SK-N-SH (cell line): ENCODE data around the gene CBX6. TPM values are rescaled to one million over a fixed set of nuclear protein-coding genes. Genes with fewer than 3 reads are reported as not detected.

ENCODE experiments used
- CTCF ChIA-PET: fragments of 300-600, 350-600 bp; formaldehyde crosslinking; extraction: SDS; loops from one replicate; lab custom pipeline; 2021; lab: Yijun Ruan, JAX
- POLR2A ChIA-PET: fragments of 350-600 bp; sonication (Branson Sonifier 250); formaldehyde crosslinking; extraction: SDS; loops from one replicate; lab custom pipeline; 2020; ENCODE audit warnings: antibody characterized with exemption, inconsistent platforms; lab: Yijun Ruan, JAX
- DNase-seq: peaks from one replicate; pipeline ENCODE4 v3.0.0; 2012
- H2AFZ ChIP-seq: fragments of 200-600 bp; sonication (generic); 2 replicates; pipeline ENCODE4 v1.8.1; 2016; ENCODE audit warnings: antibody characterized with exemption, mild to moderate bottlenecking, low read depth
- H3F3A ChIP-seq: fragments of 200-600 bp; sonication (generic); replicated peaks from 2 replicates; pipeline ENCODE3; 2016; ENCODE audit warnings: antibody characterized with exemption, mild to moderate bottlenecking; ENCODE audit not compliant: insufficient read depth
- H3K27ac ChIP-seq, 2 experiments: fragments of 200-500 bp in 1 of 2; fragments of 200-600 bp in 1 of 2; sonication (Bioruptor generic) in 1 of 2; sonication (generic), shearing (Covaris generic) in 1 of 2; 2 replicates each; pipeline versions ENCODE4 v1.5.1 to v1.6.1; 2014 to 2016; ENCODE audit warnings: low read depth in 2 of 2, inconsistent platforms in 1 of 2, low read length in 1 of 2, mild to moderate bottlenecking in 1 of 2, mixed read lengths in 1 of 2
- H3K27me3 ChIP-seq: fragments of 200-600 bp; sonication (generic), shearing (Covaris generic); 2 replicates; pipeline ENCODE4 v1.6.1; 2016; ENCODE audit warnings: mixed run types; ENCODE audit not compliant: insufficient read depth
- H3K36me3 ChIP-seq, 2 experiments: fragments of 200-500 bp in 1 of 2; fragments of 200-600 bp in 1 of 2; sonication (Bioruptor generic) in 1 of 2; sonication (generic) in 1 of 2; replicated peaks in 1 of 2; 2 replicates each; pipeline versions ENCODE3 to v1.5.1; 2014 to 2016; ENCODE audit warnings: low read length in 1 of 2, mild to moderate bottlenecking in 1 of 2; ENCODE audit not compliant: insufficient read depth in 2 of 2, control insufficient read depth in 1 of 2
- H3K4me1 ChIP-seq, 2 experiments: fragments of 200-500 bp in 1 of 2; fragments of 200-600 bp in 1 of 2; sonication (Bioruptor generic) in 1 of 2; sonication (generic), shearing (Covaris generic) in 1 of 2; 2 replicates each; pipeline versions ENCODE4 v1.5.1 to v1.6.1; 2014 to 2016; ENCODE audit warnings: low read depth in 1 of 2, low read length in 1 of 2, mixed run types in 1 of 2; ENCODE audit not compliant: insufficient read depth in 2 of 2, control insufficient read depth in 1 of 2
- H3K4me2 ChIP-seq: fragments of 200-600 bp; sonication (generic), shearing (Covaris generic); 2 replicates; pipeline ENCODE4 v1.6.1; 2017; ENCODE audit warnings: mixed run types
- H3K4me3 ChIP-seq, 2 experiments: fragments of 200-500 bp in 1 of 2; fragments of 200-600 bp in 1 of 2; sonication (Bioruptor generic) in 1 of 2; sonication (generic), shearing (Covaris generic) in 1 of 2; 2 replicates each; pipeline versions ENCODE4 v1.5.1 to v1.8.1; 2014 to 2016; ENCODE audit warnings: low read depth in 2 of 2, inconsistent platforms in 1 of 2, low read length in 1 of 2, mild to moderate bottlenecking in 1 of 2, mixed read lengths in 1 of 2, moderate library complexity in 1 of 2
- H3K79me2 ChIP-seq: fragments of 200-600 bp; sonication (generic); 2 replicates; pipeline ENCODE4 v1.8.1; 2017; ENCODE audit warnings: mild to moderate bottlenecking; ENCODE audit not compliant: insufficient read depth
- H3K9ac ChIP-seq: fragments of 200-600 bp; sonication (generic); 2 replicates; pipeline ENCODE4 v1.6.1; 2017; ENCODE audit warnings: mixed run types
- H3K9me2 ChIP-seq: fragments of 200-600 bp; sonication (generic); 2 replicates; pipeline ENCODE4 v1.6.1; 2017; ENCODE audit warnings: mixed run types
- H3K9me3 ChIP-seq: fragments of 200-600 bp; sonication (generic); 2 replicates; pipeline ENCODE4 v1.6.1; 2017; ENCODE audit warnings: mixed run types, mild to moderate bottlenecking, moderate library complexity
- H4K20me1 ChIP-seq: fragments of 200-600 bp; sonication (generic); 2 replicates; pipeline ENCODE4 v1.6.1; 2017; ENCODE audit warnings: mild to moderate bottlenecking, mixed run types; ENCODE audit not compliant: insufficient read depth
- EP300 ChIP-seq, 2 experiments: IDR thresholded peaks; 2 replicates each; pipeline versions ENCODE4 v1.4.0 to v1.6.1; 2012; ENCODE audit warnings: borderline replicate concordance in 1 of 2, low read depth in 1 of 2, low read length in 1 of 2
- FOXJ3 ChIP-seq: sonication (generic); formaldehyde crosslinking; IDR thresholded peaks from 2 replicates; pipeline ENCODE4 v1.5.1; 2020; ENCODE audit warnings: mild to moderate bottlenecking, missing genetic modification reagents
- GABPA ChIP-seq: IDR thresholded peaks from 2 replicates; pipeline ENCODE4 v1.4.0; 2012; ENCODE audit warnings: low read depth, mild to moderate bottlenecking
- GATA2 ChIP-seq: sonication (generic); formaldehyde crosslinking; IDR thresholded peaks from 2 replicates; pipeline ENCODE4 v1.5.0; 2020; ENCODE audit warnings: mild to moderate bottlenecking, missing genetic modification reagents
- JUND ChIP-seq: IDR thresholded peaks from 2 replicates; pipeline ENCODE4 v1.4.0; 2012
- MXI1 ChIP-seq: IDR thresholded peaks from 2 replicates; pipeline ENCODE4 v1.6.1; 2012; ENCODE audit warnings: mild to moderate bottlenecking, low read depth, low read length, improper control_type of control experiment
- NFIC ChIP-seq: IDR thresholded peaks from 2 replicates; pipeline ENCODE4 v1.4.0; 2012; ENCODE audit warnings: borderline replicate concordance
- POLR2AphosphoS5 ChIP-seq: IDR thresholded peaks from 2 replicates; pipeline ENCODE4 v1.6.1; 2012; ENCODE audit warnings: low read depth, low read length
- RCOR1 ChIP-seq: fragments of 150-350 bp; IDR thresholded peaks from 2 replicates; pipeline ENCODE4 v1.6.1; 2017; ENCODE audit warnings: antibody characterized with exemption, low read length
- RFX5 ChIP-seq: IDR thresholded peaks from 2 replicates; pipeline ENCODE4 v1.6.1; 2012; ENCODE audit warnings: mild to moderate bottlenecking, improper control_type of control experiment, low read length
- RXRA ChIP-seq: IDR thresholded peaks from 2 replicates; pipeline ENCODE4 v1.4.0; 2012; ENCODE audit warnings: low read depth, mild to moderate bottlenecking, borderline replicate concordance
- SMC3 ChIP-seq: IDR thresholded peaks from 2 replicates; pipeline ENCODE4 v1.6.1; 2012; ENCODE audit warnings: low read depth, low read length, improper control_type of control experiment
- TCF12 ChIP-seq: IDR thresholded peaks from 2 replicates; pipeline ENCODE4 v1.4.0; 2012
- TEAD4 ChIP-seq: IDR thresholded peaks from 2 replicates; pipeline ENCODE4 v1.4.0; 2012; ENCODE audit warnings: mild to moderate bottlenecking, borderline replicate concordance; ENCODE audit not compliant: insufficient read depth
- WGBS: methylation state at CpG from one replicate; pipeline ENCODE4 v1.1.6; 2017; ENCODE audit warnings: low lambda C conversion rate; 5-methylcytosine and 5-hydroxymethylcytosine counted together
- polyA plus RNA-seq, 3 experiments: library from polyadenylated mRNA; depleted of rRNA; stranded (reverse); fragments of >200 nt; gene quantifications; 2 replicates each; pipeline ENCODE4 v1.2.3, GENCODE V29; 2012
- TF ChIP-seq, protein P1 (sequence below): fragments of 150-350 bp; IDR thresholded peaks from 2 replicates; pipeline ENCODE4 v1.6.1; 2017; ENCODE audit warnings: antibody characterized with exemption, low read length, low read depth, borderline replicate concordance
- TF ChIP-seq, protein P2 (sequence below): fragments of 150-350 bp; IDR thresholded peaks from 2 replicates; pipeline ENCODE4 v1.6.1; 2016; ENCODE audit warnings: mild to moderate bottlenecking, low read depth, low read length
- TF ChIP-seq, protein P3 (sequence below): IDR thresholded peaks from 2 replicates; pipeline ENCODE4; 2012
- TF ChIP-seq, protein P4 (sequence below): IDR thresholded peaks from 2 replicates; pipeline ENCODE4 v1.4.0; 2012; ENCODE audit warnings: low read depth, borderline replicate concordance

CBX6 gene
- polyA plus RNA-seq, 1 of the 3 experiments (the other 2 are of a cell fraction): 5.4 TPM

DNA sequence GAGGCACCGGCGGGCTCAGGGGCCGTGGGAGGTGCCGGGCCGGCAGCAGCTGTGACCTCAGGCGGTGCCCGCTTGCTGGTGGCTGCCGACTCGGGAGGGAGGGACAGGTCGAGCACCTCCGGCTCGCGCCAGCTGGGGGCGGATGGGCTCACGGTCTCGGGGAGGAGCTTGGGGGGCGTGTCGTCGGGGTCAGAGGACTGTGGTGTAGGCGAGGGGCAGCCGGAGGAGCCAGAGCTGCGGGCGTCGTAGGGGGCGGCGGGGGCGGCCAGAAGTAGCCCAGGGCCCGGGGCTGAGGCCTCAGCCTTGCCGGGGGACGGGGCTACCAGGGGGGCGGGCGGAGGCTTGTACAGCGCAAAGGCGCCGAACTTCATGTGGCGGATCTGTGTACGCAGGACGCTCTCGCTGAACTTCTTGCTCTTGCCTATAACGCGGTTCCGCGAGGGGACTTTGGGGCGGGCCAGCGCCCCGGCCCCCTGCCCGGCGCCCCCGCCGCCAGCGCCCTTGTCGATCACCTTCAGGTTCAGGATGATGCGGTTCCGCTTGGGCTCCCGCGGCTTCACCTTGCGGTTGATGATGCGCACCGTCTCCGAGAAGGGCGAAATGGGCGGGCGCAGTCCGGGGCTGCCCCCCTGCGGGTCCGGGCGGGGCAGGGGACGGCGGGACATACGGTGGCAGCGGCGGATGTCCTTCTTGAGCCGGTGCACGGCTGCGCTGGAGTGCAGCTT, 5.5 kb downstream of the CBX6 start (continued):
- TF ChIP-seq RFX5: no peak
- no peak for TF ChIP-seq NFIC

DNA sequence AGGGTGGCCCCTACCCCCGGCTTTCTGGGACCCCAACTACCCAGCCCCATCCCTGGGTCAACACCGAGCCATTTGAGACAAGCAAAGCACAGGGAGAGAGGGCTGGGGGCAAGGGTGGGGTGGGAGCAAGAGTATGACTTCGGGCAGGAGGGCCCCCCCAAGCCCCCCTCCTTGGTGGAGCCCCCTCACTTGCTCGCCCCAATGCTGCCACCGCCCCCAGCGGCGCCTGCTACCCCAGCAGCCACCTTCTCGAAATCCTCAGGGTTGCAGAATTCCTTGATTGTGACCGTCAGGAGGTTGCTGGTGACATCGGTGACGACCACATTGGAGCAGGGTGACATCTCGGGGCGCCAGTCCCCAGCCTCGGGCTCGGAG, 6.0 kb downstream of the CBX6 start:
- no peak overlapping the region for H3K27ac ChIP-seq
- H3K4me1 ChIP-seq: peaks cover 0 to 3% of the 10 kb centered on the region in 2 experiments; a peak in 1 of 4 replicates
- no peaks in the 10 kb centered on the region for H3K9me2 ChIP-seq
- peaks cover 0 to 10% of the 10 kb centered on the region in 2 experiments for H3K36me3 ChIP-seq
- DNase-seq: no peak
- H3F3A ChIP-seq: peaks cover 5% of the 10 kb centered on the region
- no peaks in the 10 kb centered on the region for H3K9me3 ChIP-seq
- no peak overlapping the region for H2AFZ ChIP-seq
- POLR2A ChIA-PET: no interaction called here
- H3K27me3 ChIP-seq: no peaks in the 10 kb centered on the region
- no CpG with 5 or more reads among the region's 15 CpGs for WGBS
- TF ChIP-seq EP300 (IDR thresholded peaks at IDR 0.05; ENCODE audit: borderline replicate concordance in 1 of 2, low read depth in 1 of 2, low read length in 1 of 2) (no peak), GABPA (no peak), GATA2 (CRISPR knock-in tag) (no peak), RXRA (no peak), FOXJ3 (CRISPR knock-in tag) (no peak)
- TF ChIP-seq, protein P1, sequence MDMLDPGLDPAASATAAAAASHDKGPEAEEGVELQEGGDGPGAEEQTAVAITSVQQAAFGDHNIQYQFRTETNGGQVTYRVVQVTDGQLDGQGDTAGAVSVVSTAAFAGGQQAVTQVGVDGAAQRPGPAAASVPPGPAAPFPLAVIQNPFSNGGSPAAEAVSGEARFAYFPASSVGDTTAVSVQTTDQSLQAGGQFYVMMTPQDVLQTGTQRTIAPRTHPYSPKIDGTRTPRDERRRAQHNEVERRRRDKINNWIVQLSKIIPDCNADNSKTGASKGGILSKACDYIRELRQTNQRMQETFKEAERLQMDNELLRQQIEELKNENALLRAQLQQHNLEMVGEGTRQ: no peak
- TF ChIP-seq, protein P2, sequence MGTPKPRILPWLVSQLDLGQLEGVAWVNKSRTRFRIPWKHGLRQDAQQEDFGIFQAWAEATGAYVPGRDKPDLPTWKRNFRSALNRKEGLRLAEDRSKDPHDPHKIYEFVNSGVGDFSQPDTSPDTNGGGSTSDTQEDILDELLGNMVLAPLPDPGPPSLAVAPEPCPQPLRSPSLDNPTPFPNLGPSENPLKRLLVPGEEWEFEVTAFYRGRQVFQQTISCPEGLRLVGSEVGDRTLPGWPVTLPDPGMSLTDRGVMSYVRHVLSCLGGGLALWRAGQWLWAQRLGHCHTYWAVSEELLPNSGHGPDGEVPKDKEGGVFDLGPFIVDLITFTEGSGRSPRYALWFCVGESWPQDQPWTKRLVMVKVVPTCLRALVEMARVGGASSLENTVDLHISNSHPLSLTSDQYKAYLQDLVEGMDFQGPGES: no peak
- TF ChIP-seq, all 33 proteins: peak for 0
- no peak overlapping the region for H3K4me2 ChIP-seq
- H3K4me3 ChIP-seq: no peak overlapping the region
- no peak overlapping the region for H3K9ac ChIP-seq
- CTCF ChIA-PET: no interaction called here
- H3K79me2 ChIP-seq: no peaks in the 10 kb centered on the region
- H4K20me1 ChIP-seq: 0 out of 2 replicates have a peak, but pooled peaks cover 3% of the 10 kb centered on the region

DNA sequence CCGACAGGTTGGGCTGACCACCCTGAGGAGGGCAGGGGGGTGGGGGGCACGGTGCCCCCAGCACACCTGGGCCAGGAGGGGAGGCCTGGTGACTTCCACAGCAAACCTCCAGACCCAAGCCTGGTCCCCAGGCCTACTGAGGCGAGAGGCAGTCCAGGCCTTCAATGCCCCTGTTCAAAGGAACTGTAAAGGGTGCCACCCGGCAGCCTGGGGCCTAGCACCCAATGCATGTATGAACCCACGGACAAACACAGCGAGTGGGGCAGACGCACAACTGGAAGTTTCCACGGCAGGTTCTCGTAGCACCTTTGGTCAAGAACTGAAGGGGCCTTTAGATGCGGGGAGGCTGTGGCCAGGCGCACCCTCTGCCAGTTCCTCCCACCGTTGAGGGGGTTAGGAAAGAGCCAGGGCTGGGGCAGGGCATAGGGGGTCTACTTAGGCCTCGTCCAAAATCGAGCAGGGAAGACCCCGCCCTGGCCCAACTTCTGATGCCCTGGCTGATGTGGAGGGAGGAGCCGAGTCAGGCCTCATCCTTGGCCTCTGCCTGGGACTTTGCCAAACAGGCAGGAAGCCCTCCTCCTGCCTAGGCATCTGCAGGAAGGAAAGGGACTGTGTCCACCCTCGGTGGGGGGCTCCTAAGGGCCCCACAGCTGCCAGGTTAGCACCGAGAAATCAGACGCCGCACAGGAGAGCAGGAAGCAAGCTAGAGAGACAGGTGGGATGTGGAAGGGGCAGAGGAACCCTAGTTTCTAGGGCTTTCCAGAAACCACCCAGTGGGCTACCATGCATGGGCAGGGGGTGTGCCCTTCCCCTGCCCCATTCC, 6.6 kb downstream of the CBX6 start:
- Histone ChIP-seq H3K4me3 (no peak overlapping the region), H3K4me2 (no peak overlapping the region), H3K79me2 (no peaks in the 10 kb centered on the region), H3K9me3 (no peaks in the 10 kb centered on the region), H3K27me3 (no peaks in the 10 kb centered on the region), H3K9me2 (no peaks in the 10 kb centered on the region), H3K4me1 (peaks cover 0 to 4% of the 10 kb centered on the region in 2 experiments; a peak in 1 of 4 replicates), H3K9ac (no peak overlapping the region), H2AFZ (no peak overlapping the region), H3K36me3 (peaks cover 0 to 10% of the 10 kb centered on the region in 2 experiments), H3F3A (peaks cover 5% of the 10 kb centered on the region), H3K27ac (no peak overlapping the region), H4K20me1 (0 out of 2 replicates have a peak, but pooled peaks cover 3% of the 10 kb centered on the region)
- no peak for DNase-seq
- 100% methylated on average over 5 of the region's 20 CpGs for WGBS
- ChIA-PET CTCF (interaction anchor here (1.2 kb wide), 1 partner anchor 96 kb away, joined by 4 read pairs; no protein-coding TSS in a partner anchor), POLR2A (no interaction called here)
- TF ChIP-seq EP300 (IDR thresholded peaks at IDR 0.05; ENCODE audit: borderline replicate concordance in 1 of 2, low read depth in 1 of 2, low read length in 1 of 2) (no peak), GATA2 (CRISPR knock-in tag) (no peak), TCF12 (no peak), NFIC (no peak), POLR2AphosphoS5 (no peak), MXI1 (no peak), GABPA (no peak), TEAD4 (no peak), JUND (no peak), RCOR1 (no peak), SMC3 (no peak)
- TF ChIP-seq, protein P3, sequence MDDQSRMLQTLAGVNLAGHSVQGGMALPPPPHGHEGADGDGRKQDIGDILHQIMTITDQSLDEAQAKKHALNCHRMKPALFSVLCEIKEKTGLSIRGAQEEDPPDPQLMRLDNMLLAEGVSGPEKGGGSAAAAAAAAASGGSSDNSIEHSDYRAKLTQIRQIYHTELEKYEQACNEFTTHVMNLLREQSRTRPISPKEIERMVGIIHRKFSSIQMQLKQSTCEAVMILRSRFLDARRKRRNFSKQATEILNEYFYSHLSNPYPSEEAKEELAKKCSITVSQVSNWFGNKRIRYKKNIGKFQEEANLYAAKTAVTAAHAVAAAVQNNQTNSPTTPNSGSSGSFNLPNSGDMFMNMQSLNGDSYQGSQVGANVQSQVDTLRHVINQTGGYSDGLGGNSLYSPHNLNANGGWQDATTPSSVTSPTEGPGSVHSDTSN: no peak
- TF ChIP-seq, protein P2: no peak
- TF ChIP-seq, protein P4, sequence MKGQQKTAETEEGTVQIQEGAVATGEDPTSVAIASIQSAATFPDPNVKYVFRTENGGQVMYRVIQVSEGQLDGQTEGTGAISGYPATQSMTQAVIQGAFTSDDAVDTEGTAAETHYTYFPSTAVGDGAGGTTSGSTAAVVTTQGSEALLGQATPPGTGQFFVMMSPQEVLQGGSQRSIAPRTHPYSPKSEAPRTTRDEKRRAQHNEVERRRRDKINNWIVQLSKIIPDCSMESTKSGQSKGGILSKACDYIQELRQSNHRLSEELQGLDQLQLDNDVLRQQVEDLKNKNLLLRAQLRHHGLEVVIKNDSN: no peak
